Mesenchymal stem cell (in vitro differentiated cells and primary cell): Measurements from ENCODE around the gene IQCF5.
"Not testable (repeated sequence)": the region's sequence is repeated elsewhere in the genome, so short reads cannot be mapped to it uniquely, and the experiment has no call there.

Source experiments
- DNase-seq: peaks from one replicate; pipeline ENCODE4 v3.0.0-alpha.2; 2013
- H2AFZ ChIP-seq: one replicate; pipeline ENCODE4 v1.6.1; 2013; ENCODE audit warnings: low read depth, mild to moderate bottlenecking, control low read depth, inconsistent platforms, low read length, moderate library complexity
- H2AK5ac ChIP-seq: 2 replicates; pipeline ENCODE4 v1.6.1; 2013; ENCODE audit warnings: low read length, moderate library complexity, mild to moderate bottlenecking, inconsistent platforms; ENCODE audit not compliant: severe bottlenecking
- H2BK120ac ChIP-seq: one replicate; pipeline ENCODE4 v1.6.1; 2013; ENCODE audit warnings: low read depth, mild to moderate bottlenecking, inconsistent platforms, low read length, moderate library complexity
- H2BK12ac ChIP-seq, 2 experiments: one replicate each; pipeline ENCODE4 v1.6.1; 2013; ENCODE audit warnings: inconsistent platforms in 2 of 2, low read length in 2 of 2, mild to moderate bottlenecking in 2 of 2, moderate library complexity in 2 of 2, control low read depth in 1 of 2
- H2BK15ac ChIP-seq: one replicate; pipeline ENCODE4 v1.6.1; 2013; ENCODE audit warnings: mild to moderate bottlenecking, low read depth, inconsistent platforms; ENCODE audit not compliant: poor library complexity, severe bottlenecking
- H2BK5ac ChIP-seq: 2 replicates; pipeline ENCODE4 v1.6.1; 2013; ENCODE audit warnings: low read depth, mild to moderate bottlenecking, low read length, control low read depth, inconsistent platforms; ENCODE audit not compliant: poor library complexity, severe bottlenecking
- H3K14ac ChIP-seq, 2 experiments: one replicate each; pipeline ENCODE4 v1.6.1; 2013; ENCODE audit warnings: inconsistent platforms in 2 of 2, low read length in 2 of 2, control low read depth in 1 of 2, mild to moderate bottlenecking in 1 of 2, moderate library complexity in 1 of 2
- H3K18ac ChIP-seq, 2 experiments: one replicate each; pipeline ENCODE4 v1.6.1; 2013; ENCODE audit warnings: inconsistent platforms in 2 of 2, low read length in 2 of 2, control low read depth in 1 of 2, low read depth in 1 of 2, mild to moderate bottlenecking in 1 of 2
- H3K23ac ChIP-seq, 2 experiments: one replicate each; pipeline ENCODE4 v1.6.1; 2013; ENCODE audit warnings: inconsistent platforms in 2 of 2, low read length in 2 of 2, mild to moderate bottlenecking in 2 of 2, moderate library complexity in 2 of 2, control low read depth in 1 of 2
- H3K27ac ChIP-seq: 2 replicates; pipeline ENCODE4 v1.5.1; 2013; ENCODE audit warnings: mild to moderate bottlenecking, moderate library complexity, low read length, control low read depth, inconsistent platforms; ENCODE audit not compliant: poor library complexity, severe bottlenecking
- H3K27me3 ChIP-seq, 2 experiments: 2 replicates each; pipeline versions ENCODE4 v1.6.1 to v1.7.0; 2013; ENCODE audit warnings: low read length in 2 of 2, mild to moderate bottlenecking in 2 of 2, moderate library complexity in 2 of 2, control low read depth in 1 of 2, inconsistent platforms in 1 of 2; ENCODE audit not compliant: control insufficient read depth in 1 of 2, insufficient read depth in 1 of 2
- H3K36me3 ChIP-seq, 2 experiments: 2 replicates each; pipeline versions ENCODE4 v1.6.1 to v1.7.0; 2013; ENCODE audit warnings: low read length in 2 of 2, control low read depth in 1 of 2, inconsistent platforms in 1 of 2, low read depth in 1 of 2, mild to moderate bottlenecking in 1 of 2; ENCODE audit not compliant: insufficient read depth in 2 of 2, control insufficient read depth in 1 of 2
- H3K4ac ChIP-seq, 2 experiments: one replicate each; pipeline ENCODE4 v1.6.1; 2013; ENCODE audit warnings: inconsistent platforms in 2 of 2, low read length in 2 of 2, mild to moderate bottlenecking in 2 of 2, moderate library complexity in 2 of 2, control low read depth in 1 of 2, low read depth in 1 of 2
- H3K4me1 ChIP-seq: 2 replicates; pipeline ENCODE4 v1.6.1; 2013; ENCODE audit warnings: low read depth, low read length, control low read depth; ENCODE audit not compliant: control insufficient read depth, insufficient read depth
- H3K4me2 ChIP-seq: 2 replicates; pipeline ENCODE4 v1.6.1; 2013; ENCODE audit warnings: low read length, mild to moderate bottlenecking, inconsistent platforms; ENCODE audit not compliant: poor library complexity, severe bottlenecking
- H3K4me3 ChIP-seq, 2 experiments: 2 replicates each; pipeline versions ENCODE4 v1.5.1 to v1.7.0; 2013; ENCODE audit warnings: low read length in 2 of 2, mild to moderate bottlenecking in 2 of 2, control low read depth in 1 of 2, low read depth in 1 of 2; ENCODE audit not compliant: insufficient read depth in 1 of 2
- H3K79me1 ChIP-seq: replicated peaks from 2 replicates; pipeline ENCODE4 v1.6.1; 2013; ENCODE audit warnings: mild to moderate bottlenecking, control low read depth, low read length, inconsistent platforms; ENCODE audit not compliant: poor library complexity, severe bottlenecking
- H3K9ac ChIP-seq: 2 replicates; pipeline ENCODE4 v1.7.0; 2013; ENCODE audit warnings: mild to moderate bottlenecking, low read length, moderate library complexity
- H3K9me3 ChIP-seq: 2 replicates; pipeline ENCODE4 v1.7.0; 2013; ENCODE audit warnings: mild to moderate bottlenecking, low read length; ENCODE audit not compliant: control insufficient read depth
- H4K8ac ChIP-seq: one replicate; pipeline ENCODE4 v1.6.1; 2013; ENCODE audit warnings: inconsistent platforms, mild to moderate bottlenecking, low read length, moderate library complexity
- H4K91ac ChIP-seq: one replicate; pipeline ENCODE4 v1.6.1; 2013; ENCODE audit warnings: mild to moderate bottlenecking, low read length, inconsistent platforms
- WGBS: methylation state at CpG from one replicate; pipeline ENCODE4 v1.1.7; 2013; ENCODE audit warnings: mixed read lengths; 5-methylcytosine and 5-hydroxymethylcytosine counted together

The IQCF5 gene

DNA sequence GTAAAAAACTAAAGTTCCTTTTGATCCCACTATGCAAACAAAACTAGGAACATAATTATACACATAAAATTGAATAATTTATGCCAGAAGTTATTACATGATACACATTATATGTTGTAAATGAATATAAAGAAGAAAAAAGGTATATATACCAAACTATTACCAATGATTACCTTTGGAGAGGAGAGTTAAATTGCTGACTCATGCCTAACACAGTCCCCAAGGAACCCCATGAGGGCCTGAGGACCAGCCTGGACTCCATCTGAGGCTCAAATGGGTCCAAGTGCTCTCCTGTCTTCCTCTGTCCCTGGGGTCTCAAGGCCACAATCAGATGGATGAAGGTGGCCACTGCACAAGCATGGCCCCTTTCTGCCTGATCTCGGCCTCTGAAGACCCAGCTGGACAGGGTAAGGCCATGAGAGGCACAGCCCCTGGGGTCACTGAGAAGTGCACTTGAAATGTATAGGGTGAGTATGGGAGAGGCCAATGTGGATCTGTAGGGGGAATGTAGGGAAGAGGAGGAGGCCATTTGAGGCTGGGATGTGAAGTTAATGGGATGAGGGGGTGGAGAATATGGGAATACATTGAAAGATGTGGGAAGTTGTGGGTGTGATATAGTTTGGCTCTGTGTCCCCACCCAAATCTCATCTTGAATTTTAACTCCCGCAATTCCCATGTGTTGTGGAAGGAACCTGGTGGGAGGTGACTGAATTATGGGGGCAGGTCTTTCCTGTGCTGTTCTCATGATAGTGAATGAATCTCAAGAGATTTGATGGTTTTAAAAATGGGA lies 28.8 kb upstream of the IQCF5 start:
- Histone ChIP-seq H2AK5ac (no peak overlapping the region), H3K4me1 (no peaks in the 10 kb centered on the region), H4K8ac (no peak overlapping the region), H3K14ac (no peak overlapping the region), H3K18ac (no peak overlapping the region), H3K9ac (no peak overlapping the region), H2BK12ac (no peak overlapping the region), H2BK5ac (no peak overlapping the region), H3K23ac (no peak overlapping the region), H3K27ac (no peak overlapping the region), H2BK15ac (no peak overlapping the region), H3K36me3 (no peaks in the 10 kb centered on the region), H2BK120ac (no peak overlapping the region), H3K4me2 (no peak overlapping the region), H3K4ac (no peak overlapping the region), H3K4me3 (no peak overlapping the region), H2AFZ (no peak overlapping the region), H3K79me1 (no peaks in the 10 kb centered on the region), H4K91ac (no peak overlapping the region), H3K9me3 (no peaks in the 10 kb centered on the region), H3K27me3 (peaks cover 6 to 9% of the 10 kb centered on the region in 2 experiments)
- 78% methylated on average over 2 of the region's 2 CpGs for WGBS
- DNase-seq = no peak

DNA sequence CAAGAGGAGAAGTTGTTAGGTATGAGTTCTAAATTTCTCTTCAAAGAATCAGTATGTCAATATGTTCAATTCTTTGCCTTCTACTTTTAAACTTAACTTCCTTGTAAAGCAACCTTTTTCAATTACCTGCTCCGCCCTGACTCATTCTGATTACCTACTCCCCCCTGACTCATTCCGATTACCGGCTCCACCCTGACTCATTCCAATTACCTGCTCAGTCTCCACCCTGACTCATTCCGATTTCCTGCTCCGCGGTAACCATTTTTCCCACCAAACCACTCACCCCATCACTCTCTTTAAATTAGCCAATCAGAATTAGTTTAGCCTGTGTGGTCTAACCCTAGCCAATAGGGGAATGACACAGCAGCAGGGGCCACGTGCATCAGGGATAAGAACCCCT lies 27.0 kb upstream of the IQCF5 start:
- H3K79me1 ChIP-seq, H3K9ac ChIP-seq, H3K36me3 ChIP-seq, H3K27ac ChIP-seq, H3K23ac ChIP-seq, H2BK15ac ChIP-seq, H2BK5ac ChIP-seq, H2BK120ac ChIP-seq, H2AFZ ChIP-seq, H4K8ac ChIP-seq, H3K18ac ChIP-seq, H3K4me3 ChIP-seq, H3K4ac ChIP-seq, H4K91ac ChIP-seq, H3K4me2 ChIP-seq, H3K14ac ChIP-seq, DNase-seq, H3K9me3 ChIP-seq, H2AK5ac ChIP-seq, H2BK12ac ChIP-seq, H3K4me1 ChIP-seq, H3K27me3 ChIP-seq: not testable (repeated sequence)
- WGBS = 73% methylated on average over 6 of the region's 7 CpGs

DNA sequence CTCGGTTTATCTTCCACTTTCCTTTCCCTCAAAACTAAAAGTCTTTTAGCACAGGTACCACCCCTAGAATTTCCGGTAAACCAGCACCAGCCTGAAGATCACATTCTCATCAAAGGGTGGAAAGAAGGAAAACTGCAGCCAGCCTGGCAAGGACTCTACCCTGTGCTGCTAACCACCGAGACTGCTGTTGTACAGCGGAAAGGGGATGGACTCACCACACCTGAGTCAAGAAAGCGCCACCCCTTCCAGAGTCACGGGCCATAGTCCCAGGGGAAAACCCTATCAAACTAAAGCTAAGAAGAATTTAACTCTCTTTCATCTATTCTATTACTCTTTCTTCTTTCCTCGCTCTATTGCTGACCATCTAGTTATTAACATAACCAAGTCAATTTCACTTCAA lies 24.6 kb upstream of the IQCF5 start:
- not testable (repeated sequence) for H3K79me1 ChIP-seq, H3K36me3 ChIP-seq, H2BK15ac ChIP-seq, H3K18ac ChIP-seq, H3K23ac ChIP-seq, H3K9ac ChIP-seq, H3K4me1 ChIP-seq, DNase-seq, H3K4me3 ChIP-seq, H3K4ac ChIP-seq, H2BK5ac ChIP-seq, H3K9me3 ChIP-seq, H2BK120ac ChIP-seq, H3K14ac ChIP-seq, H3K27ac ChIP-seq, H4K8ac ChIP-seq, H4K91ac ChIP-seq, H2AK5ac ChIP-seq, H2AFZ ChIP-seq, H3K4me2 ChIP-seq, H2BK12ac ChIP-seq
- H3K27me3 ChIP-seq = peaks cover 11 to 14% of the 10 kb centered on the region in 2 experiments
- WGBS = 71% methylated on average over 6 of the region's 7 CpGs

DNA sequence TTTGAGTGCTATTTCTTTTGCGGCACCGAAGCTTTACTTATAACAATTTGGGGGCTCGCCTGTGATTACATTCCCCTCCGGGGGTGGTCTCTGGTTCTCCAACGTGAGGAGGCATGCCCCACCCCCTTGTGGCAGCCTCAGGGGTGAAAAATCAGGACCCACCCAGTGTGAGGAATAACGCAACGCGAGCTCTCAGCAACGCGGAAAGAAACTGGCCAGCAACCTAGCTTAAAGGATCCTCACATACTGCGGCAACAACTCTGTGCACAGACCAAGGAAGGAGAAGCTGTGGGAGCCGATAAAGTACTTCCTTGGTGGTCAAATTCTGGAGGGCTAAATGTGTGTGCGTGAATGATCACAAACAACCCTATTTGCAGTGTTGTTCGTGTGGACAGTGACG lies 22.0 kb upstream of the IQCF5 start:
- no peak overlapping the region for H2AFZ ChIP-seq
- H3K4me1 ChIP-seq = no peaks in the 10 kb centered on the region
- H3K27ac ChIP-seq = no peak overlapping the region
- H3K9ac ChIP-seq = no peak overlapping the region
- H2BK5ac ChIP-seq = no peak overlapping the region
- H2BK120ac ChIP-seq = no peak overlapping the region
- no peak overlapping the region for H3K4ac ChIP-seq
- H3K4me2 ChIP-seq = no peak overlapping the region
- H2AK5ac ChIP-seq = no peak overlapping the region
- peaks cover 11 to 20% of the 10 kb centered on the region in 2 experiments for H3K27me3 ChIP-seq
- H3K14ac ChIP-seq = no peak overlapping the region
- H3K79me1 ChIP-seq = no peaks in the 10 kb centered on the region
- H2BK12ac ChIP-seq = no peak overlapping the region
- H3K18ac ChIP-seq = no peak overlapping the region
- WGBS = 92% methylated on average over 15 of the region's 15 CpGs
- H3K9me3 ChIP-seq = no peaks in the 10 kb centered on the region
- H4K91ac ChIP-seq = no peak overlapping the region
- no peak overlapping the region for H2BK15ac ChIP-seq
- no peak overlapping the region for H4K8ac ChIP-seq
- H3K23ac ChIP-seq = no peak overlapping the region
- H3K4me3 ChIP-seq = no peak overlapping the region
- no peaks in the 10 kb centered on the region for H3K36me3 ChIP-seq
- DNase-seq = no peak
